HG03039 (cell line): Measurements from ENCODE around the gene ZNF329.

Source experiments
- ATAC-seq: cut with Tn5 transposase; IDR thresholded peaks from one replicate; pipeline ENCODE4 v1.9.1; 2021; ENCODE audit warnings: mild to moderate bottlenecking, moderate library complexity; ENCODE audit not compliant: unreplicated experiment

The ZNF329 gene

DNA sequence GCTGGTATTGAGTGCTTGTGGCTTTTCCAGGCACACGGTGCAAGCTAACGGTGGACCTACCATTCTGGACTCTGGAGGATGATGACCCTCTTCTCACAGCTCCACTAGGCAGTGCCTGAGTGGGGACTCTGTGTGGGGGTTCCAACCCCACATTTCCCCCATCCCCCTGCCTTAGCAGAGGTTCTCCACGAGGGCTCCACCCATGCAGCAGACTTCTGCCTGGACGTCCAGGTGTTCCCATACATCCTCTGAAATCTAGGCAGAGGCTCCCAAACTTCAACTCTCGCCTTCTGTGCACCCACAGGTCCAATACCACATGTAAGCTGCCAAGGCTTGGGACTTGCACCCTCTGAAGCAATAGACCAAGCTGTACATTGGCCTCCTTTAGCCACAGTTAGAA lies 27.2 kb downstream of the ZNF329 start:
- no peak for ATAC-seq

DNA sequence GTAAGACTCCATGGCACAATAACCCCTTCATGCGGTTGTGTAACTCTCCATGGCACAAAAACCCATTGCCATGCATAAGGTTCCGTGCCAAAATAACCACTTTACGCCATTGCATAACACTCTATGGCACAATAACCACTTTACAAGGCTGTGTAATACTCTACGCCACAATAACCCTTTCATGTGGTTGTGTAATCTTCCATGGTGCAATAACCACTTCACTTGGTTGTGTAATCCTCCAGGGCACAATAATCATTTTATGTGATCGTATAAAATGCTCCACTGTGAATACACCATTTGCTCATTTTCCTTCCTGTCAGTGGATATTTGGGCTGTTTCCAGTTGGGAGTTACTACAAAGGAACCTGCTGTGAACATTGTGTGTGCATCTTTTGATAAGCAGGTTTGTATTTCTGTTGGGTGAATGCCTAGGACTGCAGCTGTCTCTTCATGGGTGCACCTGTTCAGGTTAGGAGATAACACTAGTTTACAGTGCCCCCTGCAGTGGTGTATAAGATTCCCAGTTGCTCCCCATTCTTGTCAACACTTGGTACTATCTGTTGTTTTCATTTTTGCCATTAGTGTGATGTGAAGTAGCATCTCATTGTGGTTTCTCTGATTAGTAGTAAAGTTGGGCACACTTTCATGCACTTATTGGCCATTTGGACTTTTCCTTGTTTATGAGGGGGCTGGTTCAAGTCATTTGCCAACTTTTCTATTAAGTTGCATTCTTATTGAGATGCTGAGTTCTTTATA lies 31.4 kb downstream of the ZNF329 start:
- no peak for ATAC-seq

DNA sequence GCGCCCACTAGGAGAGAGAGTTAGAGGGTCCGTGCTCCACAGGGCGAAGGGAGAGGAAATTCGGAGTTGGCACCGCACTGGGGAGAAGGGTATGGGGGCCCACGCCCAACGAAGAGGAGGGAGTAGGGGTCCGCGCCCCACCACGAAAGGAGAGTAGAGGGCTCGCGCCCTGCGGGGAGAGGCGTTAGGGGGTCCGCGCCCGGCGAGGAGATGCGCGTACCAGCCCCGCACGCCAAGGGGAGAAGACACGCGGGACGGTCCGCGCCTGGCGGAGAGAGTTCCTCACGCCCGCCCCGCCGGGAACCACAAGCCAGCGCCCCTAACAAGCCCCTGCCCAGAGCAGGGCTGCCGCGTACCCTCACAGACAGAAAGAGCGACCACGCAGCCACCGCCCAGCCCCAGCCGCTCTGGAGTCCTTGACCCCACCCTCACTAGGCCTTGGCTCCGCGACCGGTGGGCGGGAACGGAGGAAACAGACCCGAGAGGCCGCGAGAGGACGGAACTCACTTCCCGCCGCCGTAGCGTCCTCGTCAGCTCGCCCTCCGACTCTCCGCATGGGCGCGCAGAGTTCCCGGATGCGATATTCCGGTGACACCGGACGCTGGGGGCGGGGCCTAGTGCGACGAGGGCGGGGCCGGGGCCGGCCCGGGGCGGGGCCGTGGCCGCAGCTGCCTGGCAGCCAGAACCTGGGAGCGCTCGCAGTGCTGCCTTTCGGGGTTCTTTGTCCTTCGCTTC lies 32.6 kb downstream of the ZNF329 start:
- ATAC-seq: no peak

DNA sequence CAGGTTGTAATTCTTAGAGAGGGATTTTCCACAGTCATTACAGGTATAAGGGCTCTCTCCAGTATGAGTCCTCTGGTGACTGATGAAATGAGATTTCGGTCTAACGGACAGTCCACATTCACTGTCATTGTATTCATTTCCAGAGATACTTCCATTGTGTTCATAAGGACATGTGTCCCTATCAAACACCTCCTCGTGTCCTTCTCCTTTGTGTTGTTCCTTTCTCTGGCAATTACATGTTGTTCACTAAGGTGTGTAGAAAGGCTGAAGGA lies 42.1 kb downstream of the ZNF329 start:
- no peak for ATAC-seq

DNA sequence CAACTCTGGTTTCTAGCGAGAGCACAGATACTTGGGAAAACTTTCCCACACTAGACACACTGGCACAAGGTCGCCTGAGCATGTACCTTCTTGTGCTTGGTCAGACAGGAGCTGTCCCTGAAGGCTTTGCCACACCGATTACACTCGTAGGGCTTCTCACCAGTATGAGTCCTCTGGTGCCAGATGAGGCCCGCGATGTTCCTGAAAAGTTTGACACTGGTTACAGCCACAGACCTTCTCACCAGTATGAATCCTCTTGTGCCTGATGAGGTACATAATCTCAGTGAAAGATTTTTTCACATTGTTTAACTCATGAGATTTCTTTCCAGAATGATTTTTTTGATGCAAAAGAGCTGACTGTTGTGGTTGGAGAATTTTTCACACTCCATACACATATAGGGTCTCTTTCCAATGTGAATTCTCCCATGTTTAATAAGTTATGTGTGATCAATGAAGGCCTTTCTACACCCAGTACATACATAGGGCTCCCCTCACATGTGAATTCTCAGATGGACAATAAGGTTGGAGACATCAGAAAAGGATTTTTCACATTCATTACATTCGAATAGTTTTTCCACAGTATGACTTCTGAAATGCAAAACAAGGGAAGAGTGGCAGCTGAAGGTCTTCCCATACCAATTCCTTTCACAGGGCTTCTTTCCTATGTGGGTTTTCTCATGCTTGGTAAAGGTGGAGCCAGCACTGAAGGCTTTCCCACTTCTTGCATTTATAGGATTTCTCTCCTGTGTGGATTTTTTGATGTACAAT lies 42.6 kb downstream of the ZNF329 start:
- ATAC-seq: no peak

DNA sequence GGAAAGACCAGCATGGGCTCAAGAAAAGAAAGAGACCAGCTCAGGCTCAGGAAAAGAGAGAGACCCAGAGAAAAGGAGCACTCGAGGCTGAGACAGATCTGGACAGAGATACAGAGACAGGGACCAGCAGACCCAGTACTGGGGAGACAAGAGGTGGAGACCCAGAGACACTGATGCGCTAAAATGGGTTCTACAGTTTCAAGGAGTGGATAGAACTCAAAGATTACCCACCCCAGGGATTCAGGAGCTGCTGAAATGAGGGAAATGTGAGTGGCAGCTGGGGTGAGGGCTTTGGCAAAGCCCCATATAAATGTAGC lies 51.9 kb downstream of the ZNF329 start:
- ATAC-seq: no peak

DNA sequence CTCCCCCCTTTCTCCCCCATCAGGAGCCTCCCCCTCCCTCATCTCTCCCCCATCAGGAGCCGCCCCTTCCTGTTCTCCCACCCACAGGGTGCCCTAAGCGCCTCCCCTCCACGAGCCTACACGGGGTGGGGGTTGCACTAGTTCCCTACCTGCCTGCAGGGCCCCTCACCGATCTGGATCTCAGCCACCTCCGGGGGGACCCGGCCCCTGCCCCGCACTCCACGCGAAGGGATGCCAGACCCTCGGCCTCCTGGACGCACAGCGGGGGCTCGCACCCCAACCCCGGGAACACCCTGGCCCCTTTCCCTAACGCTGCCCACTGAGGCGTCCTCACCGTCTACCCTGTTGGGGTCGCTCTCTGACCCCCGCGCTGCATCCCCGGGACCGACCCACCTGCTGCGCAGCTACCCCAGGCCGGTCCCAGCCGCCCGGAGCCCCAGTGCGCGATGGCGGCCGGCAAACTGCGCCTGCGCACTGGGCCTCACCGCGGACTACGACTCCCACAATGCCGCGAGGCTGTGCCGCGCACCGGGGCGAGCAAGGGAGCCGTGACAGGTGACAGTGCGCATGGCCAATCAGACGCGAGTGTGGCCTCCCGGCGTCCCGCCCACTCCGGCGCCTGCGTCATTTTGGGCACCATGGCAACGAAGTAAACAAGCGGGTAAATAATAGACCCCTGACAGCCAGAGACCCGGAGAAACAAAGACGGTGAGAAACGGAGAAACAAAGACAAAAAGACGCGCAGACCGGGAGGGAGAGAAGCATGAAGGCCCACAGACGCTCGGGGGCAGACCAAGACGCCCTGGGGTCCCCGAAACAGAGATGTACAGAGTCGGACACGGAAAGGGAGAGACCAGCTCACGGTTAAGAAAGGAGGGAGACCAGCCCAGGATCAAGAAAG lies 52.6 kb downstream of the ZNF329 start, which contains the start of gene ZSCAN18:
Gene ZSCAN18, minus strand, starts transcription at position 451 of the 901 bp plus-strand sequence. CDS start 7,964 bp downstream, outside the sequence.
- ATAC-seq: peak; percentile 93

DNA sequence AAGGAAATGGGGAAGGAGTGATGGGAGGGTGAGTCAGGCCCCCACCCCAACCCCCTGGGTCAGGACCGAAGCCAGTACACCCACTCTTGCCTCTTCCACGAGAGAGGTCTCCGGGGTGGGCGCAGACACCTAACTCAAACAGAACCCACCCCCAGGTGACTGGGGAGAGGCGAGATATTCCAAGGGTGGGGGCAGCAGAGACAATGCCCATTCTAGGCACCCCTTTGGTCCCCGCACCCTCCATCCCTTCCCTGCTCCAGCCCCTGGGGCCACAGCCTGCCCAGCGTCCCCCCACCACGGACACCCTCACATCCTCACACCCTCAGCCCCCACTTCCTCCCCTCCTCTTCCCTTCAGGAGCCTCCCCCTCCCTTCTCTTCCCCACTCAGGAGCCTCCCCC lies 53.2 kb downstream of the ZNF329 start:
- no peak for ATAC-seq

DNA sequence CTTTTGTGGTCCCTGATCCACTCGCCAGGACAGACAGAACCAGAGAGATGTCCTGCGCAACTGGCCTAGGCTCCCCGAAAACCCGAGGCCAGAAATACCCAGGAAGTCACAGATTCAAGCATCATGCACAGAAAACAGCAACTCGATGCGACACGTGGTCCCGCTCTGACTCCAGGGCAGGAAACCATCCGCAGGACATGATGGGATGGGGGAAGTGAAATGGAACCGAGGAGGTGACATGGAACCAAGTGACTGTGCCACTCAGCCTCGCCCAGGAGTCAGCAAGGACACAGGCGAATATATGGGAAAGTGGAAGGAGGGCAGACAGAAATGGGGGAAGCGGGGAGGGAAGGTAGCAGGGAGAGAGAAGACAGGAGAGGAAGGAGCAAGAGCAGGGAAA lies 53.7 kb downstream of the ZNF329 start:
- ATAC-seq: no peak

DNA sequence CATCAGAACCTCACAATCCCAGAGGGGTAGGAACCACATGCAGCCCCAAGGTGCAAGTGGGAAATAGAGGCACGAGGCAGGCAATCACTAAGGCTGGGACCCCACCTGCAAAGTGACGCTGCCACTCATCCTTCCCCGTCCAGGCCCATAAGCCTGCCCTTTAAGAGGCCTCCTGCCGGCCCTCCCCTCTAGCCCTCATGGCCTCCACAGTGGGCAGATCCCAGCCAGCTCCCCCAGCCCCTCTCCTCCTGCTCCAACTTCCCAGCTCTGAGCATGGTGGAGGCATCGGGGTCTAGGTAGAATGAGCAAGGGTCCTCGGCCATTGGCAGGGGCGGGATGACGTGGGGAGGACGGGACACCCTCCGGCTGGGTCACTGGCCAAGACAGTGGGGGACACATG lies 55.3 kb downstream of the ZNF329 start:
- ATAC-seq: no peak

DNA sequence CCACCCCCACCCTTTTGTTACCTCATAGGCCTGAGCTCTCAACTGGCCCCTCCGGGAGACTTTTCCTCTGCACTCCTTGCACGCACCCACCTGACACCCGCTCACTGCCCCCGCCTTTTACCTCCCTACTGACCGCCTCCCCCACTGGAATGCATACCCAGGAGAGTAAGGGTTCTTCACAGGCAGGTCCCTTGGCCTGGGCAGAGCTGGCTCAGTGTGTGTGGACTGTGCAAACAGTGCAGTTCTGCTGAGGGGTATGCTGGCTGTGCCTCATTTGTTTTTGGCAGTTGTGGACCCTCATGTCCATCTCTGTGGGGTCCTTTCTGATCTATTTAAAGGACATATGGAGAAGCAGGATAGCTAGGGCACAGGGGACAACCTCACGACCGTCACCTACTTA lies 57.5 kb downstream of the ZNF329 start:
- no peak for ATAC-seq

DNA sequence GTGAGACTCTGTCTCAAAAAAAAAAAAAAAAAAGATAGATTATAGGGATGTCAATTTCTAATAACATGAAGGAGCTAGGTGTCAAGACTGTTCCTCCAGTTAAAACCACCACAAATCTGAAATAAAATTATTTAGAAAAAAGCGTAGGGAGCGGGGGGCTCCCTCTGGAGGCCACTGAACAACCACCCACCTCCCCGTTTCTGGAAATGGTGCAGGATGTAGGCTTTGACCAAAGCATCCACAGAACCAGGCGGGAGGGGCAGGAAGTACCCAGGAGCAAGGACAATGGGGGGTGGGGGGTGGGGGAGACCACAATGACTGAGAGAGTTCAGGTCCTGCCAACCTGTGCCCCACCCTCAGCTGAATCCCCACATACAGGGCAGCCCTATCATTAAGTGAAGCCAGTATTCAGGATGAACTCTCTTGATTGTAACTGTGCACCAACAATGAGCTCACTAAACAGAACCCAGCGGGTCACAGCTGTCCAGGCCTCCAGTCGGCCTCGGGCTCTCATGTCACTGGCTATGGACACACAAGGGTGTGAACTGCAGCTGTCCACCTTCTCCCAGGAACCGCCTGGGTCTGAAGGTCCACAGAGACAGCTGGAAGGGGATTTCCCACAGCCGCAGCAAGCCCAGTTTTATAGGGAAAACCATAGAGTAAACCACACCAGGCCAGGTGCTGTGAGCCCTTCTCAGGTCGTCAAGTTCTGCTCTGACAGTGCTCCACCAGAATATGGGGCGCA lies 59.2 kb downstream of the ZNF329 start:
- ATAC-seq: no peak

DNA sequence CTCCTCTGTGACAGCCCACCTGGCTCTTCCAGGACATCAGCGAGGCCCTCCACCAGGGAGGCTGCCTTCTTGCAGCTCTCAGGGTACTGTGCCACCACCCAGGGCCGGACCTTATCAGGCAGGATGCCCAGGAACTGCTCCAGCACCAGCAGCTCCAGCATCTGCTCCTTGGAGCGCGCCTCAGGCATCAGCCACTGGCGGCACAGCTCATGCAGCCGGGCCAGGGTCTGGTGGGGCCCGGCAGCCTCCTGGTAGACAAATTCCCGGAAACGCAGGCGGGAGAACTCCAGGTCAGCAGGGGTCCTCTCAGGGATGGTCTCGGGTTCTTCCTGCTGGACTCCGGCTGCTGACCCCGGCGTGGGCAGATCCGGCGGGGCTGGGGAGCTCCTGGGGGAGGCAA lies 60.7 kb downstream of the ZNF329 start:
- ATAC-seq: no peak

DNA sequence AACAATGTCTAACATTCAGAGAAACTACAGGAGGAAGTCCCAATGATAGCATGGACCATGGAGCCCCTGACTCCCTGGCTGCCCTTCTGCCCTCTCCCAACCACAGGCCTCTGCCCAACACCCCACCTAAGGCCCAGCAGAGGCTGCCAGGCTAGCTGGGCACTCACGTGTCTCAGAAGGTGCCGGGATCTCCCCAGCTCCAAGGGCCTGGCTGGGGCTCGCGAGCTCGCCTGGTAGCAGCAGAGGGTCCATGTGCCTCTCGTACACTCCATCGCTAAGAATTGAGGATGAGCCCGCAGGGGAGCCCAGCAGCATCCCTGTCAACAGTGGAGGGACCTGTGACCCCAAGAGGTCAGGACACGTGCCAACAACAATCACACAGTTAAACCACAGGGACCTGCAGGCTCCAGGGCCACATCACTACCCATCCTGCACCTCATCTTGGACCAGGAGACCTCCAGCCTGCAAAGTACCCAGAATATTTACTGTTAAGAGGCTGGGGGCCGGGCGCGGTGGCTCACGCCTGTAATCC lies 62.0 kb downstream of the ZNF329 start:
- ATAC-seq: no peak

DNA sequence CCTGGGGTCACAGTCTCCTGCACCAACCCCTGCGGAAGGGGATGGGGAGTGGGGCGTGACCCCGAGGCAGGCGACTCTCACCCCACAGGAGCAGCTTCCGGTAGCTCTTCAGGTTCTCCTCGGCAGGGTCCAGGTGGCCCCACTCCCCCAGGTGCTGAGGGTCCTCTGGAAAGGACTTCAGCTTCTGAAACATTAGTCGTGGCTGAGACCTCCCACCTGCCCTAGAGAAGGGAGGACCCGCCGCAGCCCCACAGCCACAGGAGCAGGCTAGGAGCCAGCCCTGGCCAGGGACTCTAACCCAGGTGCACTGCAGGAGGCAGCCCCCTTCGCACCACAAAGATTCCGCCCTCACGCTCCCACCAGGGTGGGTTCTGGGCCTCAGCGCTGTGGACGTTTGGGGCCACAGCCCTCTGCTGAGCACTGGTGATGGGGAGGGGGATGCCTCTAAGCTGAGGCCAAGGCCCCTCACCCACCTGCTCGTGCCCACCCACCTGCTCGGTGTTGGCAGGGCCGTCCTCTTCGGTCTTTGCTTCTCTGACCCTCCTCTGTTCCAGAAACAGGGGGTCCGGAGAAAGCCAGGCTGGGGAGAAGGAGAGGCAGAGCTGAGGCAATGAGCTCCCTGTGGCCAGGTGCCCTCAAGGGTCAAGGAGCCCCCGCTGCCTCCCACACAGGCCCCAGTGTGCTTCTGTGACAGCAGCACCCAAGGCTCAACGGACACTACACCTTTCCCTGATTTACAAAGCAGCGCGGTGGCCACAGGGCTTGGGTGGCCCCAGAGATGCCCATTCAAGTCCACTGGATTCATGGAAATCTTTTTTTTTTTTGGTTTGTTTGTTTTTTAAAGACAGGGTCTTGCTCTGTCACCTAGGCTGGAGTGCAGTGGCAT lies 63.5 kb downstream of the ZNF329 start:
- ATAC-seq: no peak

DNA sequence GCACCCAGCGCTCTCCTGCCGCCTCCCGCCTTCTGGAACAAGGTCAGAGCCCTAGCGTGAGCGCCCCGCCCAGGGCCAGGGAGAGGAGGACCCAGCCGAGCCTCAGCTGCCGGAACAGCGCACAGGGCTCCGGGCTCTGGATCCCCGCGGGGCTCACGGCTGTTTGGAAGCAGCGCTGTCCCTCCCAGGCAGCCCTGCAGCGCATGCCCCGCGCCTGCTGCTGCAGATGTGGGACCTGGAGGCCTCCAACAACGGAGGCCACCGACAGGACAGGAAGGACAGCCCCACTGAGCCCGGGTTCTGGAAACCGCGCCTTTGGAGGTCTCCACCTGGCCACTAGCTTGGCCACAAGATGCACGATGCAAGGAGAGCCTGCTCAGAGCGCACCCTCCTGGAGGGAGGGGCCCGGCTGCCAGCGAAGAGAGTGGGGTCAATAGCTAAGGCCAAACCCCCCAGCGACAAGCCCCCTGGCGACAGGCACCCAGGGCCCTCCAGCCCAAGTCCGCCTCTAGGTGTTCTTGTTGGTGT lies 65.2 kb downstream of the ZNF329 start:
- no peak for ATAC-seq

DNA sequence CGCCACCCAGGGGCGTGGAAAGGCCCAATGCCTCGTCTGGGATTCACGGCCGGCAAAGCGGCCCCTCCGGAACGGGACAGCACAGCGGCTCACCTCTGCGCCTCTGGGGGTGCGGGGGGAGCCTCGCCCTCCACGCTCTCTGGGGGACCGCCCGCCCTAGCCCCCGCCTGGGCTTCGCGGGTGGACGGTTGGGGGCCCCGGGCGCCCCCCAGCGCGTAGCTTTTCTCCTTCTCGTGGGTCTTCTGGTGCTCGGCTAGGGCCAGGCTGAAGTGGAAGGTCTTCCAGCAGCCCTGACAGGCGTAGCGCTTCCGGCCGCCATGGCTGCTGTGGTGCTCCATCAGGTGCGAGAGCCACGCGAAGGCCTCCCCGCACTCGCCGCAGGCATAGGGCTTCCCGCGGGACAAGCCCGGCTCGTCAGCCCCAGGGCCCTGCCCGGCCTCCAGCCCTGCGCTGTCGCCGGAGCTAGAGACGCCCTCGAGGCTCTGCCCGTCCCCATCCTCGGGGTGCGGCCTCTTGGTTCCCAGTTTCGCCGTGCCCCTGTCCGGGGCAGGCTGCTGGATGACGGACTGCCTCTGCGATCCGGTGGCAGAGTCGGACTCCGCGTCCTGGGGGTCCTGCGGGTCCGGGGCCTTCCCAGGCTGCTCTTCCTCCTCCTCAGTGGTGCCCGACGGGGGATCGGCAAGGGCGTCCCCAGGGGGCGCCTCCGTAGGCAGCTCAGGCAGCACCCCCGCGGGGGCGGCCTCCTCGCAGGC lies 65.8 kb downstream of the ZNF329 start:
- no peak for ATAC-seq

DNA sequence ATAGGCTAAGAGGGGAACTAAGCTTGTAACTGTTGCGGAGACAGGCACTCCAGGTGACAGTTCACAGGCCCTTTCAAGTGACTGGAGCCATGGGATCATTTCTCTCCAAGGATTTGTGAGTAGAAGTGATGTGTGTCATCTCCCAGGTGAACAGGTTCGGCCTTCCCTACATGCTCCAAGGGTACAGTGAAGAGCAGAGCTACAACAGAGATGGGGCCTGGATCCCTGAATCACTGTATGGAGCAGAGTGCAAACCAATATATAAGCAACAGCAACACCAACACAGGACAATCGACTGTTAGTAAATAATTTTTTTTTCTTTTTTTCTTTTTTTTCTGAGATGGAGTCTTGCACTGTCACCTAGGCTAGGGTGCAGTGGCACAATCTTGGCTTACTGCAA lies 67.6 kb downstream of the ZNF329 start:
- ATAC-seq: no peak
